ENCODE results near the gene B3GALT4. TPM values are rescaled to one million over a fixed set of nuclear protein-coding genes. Genes with fewer than 3 reads are reported as not detected.
"Not testable (repeated sequence)": the region's sequence is repeated elsewhere in the genome, so short reads cannot be mapped to it uniquely, and the experiment has no call there.

B3GALT4 gene
- total RNA-seq, 4 donors from 2014 or later, result 8.3 to 33.1 (median 28.5) TPM

GRCh38 chr6:33280539-33280938 lies 3.6 kb downstream of the B3GALT4 start:
- Histone ChIP-seq H3K27ac (no peak overlapping the region), H3K36me3 (peaks cover 0 to 42% (median 0%) of the 10 kb centered on the region in 3 donors), H3K9me3 (no peaks in the 10 kb centered on the region), H3K4me1 (peaks cover 0 to 25% (median 10%) of the 10 kb centered on the region in 4 donors), H3K4me3 (no peak overlapping the region), H3K27me3 (no peaks in the 10 kb centered on the region)
- TF ChIP-seq POLR2A (IDR thresholded peaks at IDR 0.05), result no peak
- no peak for TF ChIP-seq CTCF (IDR thresholded peaks at IDR 0.05)
- no peak for DNase-seq

- H3K4me3 ChIP-seq, H3K9me3 ChIP-seq, H3K27me3 ChIP-seq, DNase-seq, H3K27ac ChIP-seq: not testable (repeated sequence)
- peaks cover 0 to 45% (median 0%) of the 10 kb centered on the region in 3 donors for H3K36me3 ChIP-seq
- H3K4me1 ChIP-seq, result peaks cover 2 to 14% (median 9%) of the 10 kb centered on the region in 4 donors
Observed at GRCh38 chr6:33285214-33285613, 8.3 kb downstream of the B3GALT4 start.

DNA sequence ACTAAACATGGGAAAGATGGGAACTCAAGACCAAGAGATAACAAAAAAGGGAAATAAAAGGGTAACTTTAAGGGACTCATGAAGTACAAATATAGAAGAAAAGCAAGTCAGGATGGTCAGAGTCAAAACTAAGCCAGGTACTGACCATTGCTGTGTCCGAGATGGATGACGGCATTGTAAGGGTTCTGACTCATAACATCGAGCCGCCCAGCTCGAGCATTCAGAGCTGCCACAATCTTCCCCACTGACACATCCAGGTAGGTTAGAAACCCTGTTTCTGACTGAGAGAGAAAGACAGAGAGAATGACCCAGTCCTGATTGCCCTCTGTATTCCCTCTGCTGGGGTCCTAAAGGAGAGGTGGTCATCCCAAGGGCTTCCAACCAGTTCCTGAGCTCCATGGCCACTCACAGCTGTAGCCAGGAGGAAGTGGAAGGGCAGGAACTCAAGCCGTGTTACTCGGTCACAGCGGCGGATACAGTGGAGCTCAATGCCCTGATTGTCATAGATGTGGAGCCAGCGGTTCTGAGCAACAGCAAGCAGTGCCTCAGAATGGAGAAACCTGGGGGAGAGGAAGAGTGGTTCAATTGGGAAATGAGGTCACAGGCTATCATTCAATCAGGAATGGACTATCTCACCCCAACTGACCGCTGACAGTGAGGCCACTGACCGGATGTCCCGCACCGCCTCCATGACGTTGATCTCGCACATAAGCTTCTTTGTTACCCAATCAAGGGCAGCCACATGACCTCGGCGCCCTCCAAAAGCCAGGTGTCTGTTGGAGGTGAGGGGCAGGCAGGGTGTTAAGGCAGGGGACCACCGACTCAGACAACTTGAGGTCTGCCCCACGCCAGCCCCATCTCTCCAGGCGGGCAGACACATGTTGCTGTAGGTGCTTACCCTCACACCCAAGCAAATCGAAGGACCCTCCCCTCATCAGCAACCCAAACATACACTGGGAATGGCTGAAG lies 10.3 kb downstream of the B3GALT4 start:
- Histone ChIP-seq H3K4me1 (peaks cover 5 to 20% (median 11%) of the 10 kb centered on the region in 4 donors), H3K4me3 (no peak overlapping the region), H3K27me3 (no peaks in the 10 kb centered on the region), H3K27ac (no peak overlapping the region), H3K36me3 (peaks cover 0 to 50% (median 0%) of the 10 kb centered on the region in 3 donors), H3K9me3 (no peaks in the 10 kb centered on the region)
- no peak for TF ChIP-seq CTCF (IDR thresholded peaks at IDR 0.05)
- TF ChIP-seq POLR2A (IDR thresholded peaks at IDR 0.05), result no peak
- no peak for DNase-seq

DNA sequence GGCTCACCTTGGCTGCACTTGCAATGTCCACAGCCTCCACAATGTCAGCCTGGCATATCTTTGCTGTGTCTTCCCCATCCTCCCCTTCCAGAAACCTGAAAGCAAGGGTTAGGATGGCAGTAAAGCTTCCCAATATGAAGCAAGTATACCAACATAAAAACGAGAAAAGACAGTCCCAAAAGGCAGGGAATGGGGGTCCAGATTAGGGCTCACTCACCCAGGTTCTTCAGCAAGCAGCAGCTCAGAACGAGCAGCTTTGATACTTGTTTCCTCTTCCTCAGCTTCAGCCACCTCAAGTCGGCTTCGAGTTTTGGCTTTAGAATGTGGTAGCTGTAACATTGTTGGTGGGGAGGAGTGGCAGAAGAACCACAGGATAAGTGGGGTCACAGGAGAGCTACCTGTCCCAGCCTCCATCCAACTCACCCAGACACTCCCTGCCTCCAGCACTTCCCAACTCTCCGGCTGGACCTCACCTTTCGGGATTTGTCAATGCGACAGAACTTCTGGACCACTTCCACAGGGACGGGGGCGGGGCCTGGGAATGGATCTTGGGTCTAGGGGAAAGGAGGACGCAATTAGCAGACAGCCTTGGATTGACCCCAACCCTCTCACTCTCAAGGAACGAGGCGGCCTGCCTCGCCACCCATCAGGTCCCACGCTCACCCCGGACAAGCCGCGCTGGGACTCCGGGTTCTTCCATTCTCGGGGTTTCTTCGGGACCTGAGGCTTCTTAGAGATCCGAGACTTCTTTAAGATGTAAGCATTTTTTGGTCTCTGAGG lies 11.4 kb downstream of the B3GALT4 start:
- peaks cover 5 to 20% (median 11%) of the 10 kb centered on the region in 4 donors for H3K4me1 ChIP-seq
- peak overlapping the region in 3 of 4 donors; percentile 60 to 80 (median 71) for H3K27ac ChIP-seq
- no peak for DNase-seq
- peaks cover 0 to 60% (median 0%) of the 10 kb centered on the region in 3 donors for H3K36me3 ChIP-seq
- H3K9me3 ChIP-seq, result no peaks in the 10 kb centered on the region
- peak overlapping the region; percentile 66 to 86 (median 70) for H3K4me3 ChIP-seq
- no peaks in the 10 kb centered on the region for H3K27me3 ChIP-seq
- no peak for TF ChIP-seq CTCF (IDR thresholded peaks at IDR 0.05)
- no peak for TF ChIP-seq POLR2A (IDR thresholded peaks at IDR 0.05)

DNA sequence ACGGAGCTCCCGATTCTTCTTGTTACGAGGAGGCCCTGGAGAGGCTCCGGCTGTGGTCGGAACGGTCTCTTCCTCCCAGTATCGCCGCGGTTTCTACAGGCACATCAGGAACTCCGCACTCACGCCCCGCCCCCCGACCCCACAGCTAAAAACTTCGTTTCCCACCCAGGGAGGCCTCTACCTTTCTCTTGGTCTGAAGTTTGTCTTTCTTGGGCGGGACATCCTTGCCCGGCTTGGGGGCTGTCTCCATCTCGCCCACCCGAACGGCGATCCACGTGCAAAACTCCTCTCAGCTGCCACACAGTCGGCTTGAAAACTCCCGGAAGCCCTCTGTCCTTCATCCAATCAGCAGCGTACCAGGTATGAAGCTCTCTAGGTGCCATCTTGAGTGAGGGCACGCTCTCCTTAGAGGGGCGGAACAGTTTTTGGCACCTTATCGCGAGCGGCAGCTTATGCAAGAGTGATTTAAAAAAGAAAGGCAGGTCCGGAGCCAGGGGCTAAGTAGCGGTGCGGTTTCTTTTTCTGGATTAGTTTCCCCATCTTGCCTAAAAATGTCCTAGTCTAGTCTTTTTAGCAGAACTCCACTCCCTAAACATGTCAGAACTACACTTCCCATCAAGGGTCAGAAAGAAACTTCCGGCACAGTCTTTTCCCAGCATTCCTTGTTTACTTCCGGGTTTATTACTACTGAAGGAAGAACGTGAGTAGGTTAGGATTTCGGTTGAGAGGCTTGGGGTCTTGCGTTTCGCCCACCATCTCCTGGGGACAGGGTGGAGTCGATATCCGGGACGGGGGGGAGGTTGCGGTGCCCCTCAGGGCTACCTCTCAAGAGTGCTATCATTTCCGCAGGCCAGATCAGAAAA lies 12.2 kb downstream of the B3GALT4 start, which contains the start of the genes PFDN6 and WDR46:
Gene PFDN6, plus strand, starts transcription at position 681 of the 863 bp plus-strand sequence. CDS start 256 bp downstream, outside the sequence.
Gene WDR46, minus strand, starts transcription at position 319 of the 863 bp plus-strand sequence. Its CDS starts 69 bp downstream, at position 250.
- Histone ChIP-seq H3K4me3 (peak within 1 kb of the TSS; percentile 66 to 86 (median 70)), H3K27me3 (no peaks in the 10 kb centered on the region), H3K4me1 (peaks cover 5 to 20% (median 11%) of the 10 kb centered on the region in 4 donors), H3K9me3 (no peaks in the 10 kb centered on the region), H3K36me3 (peaks cover 0 to 62% (median 0%) of the 10 kb centered on the region in 3 donors), H3K27ac (peak within 1 kb of the TSS; percentile 60 to 80 (median 69))
- DNase-seq, result peak; percentile 82 to 93 (median 82)
- TF ChIP-seq POLR2A (IDR thresholded peaks at IDR 0.05) (peak in 1 of 2 donors; percentile 16), CTCF (IDR thresholded peaks at IDR 0.05) (no peak)

Data from Peyer's patch (tissue), 4 donors.